GM21529 (cell line): ENCODE results near the gene YTHDC1.
"Not testable (repeated sequence)": the region's sequence is repeated elsewhere in the genome, so short reads cannot be mapped to it uniquely, and the experiment has no call there.

Experiments
- ATAC-seq: cut with Tn5 transposase; IDR thresholded peaks from one replicate; pipeline ENCODE4 v1.9.1; 2021; ENCODE audit not compliant: unreplicated experiment

YTHDC1 gene

GRCh38 chr4:68349649-68350360, at the start of gene YTHDC1:
YTHDC1 (minus strand) TSS chr4:68350090; CDS start chr4:68349753, 337 bp downstream.
- ATAC-seq = peak; percentile 97

- ATAC-seq = no peak
Measured at GRCh38 chr4:68399306-68399705, 49.4 kb upstream of the YTHDC1 start.

GRCh38 chr4:68396756-68397155, 46.9 kb upstream of the YTHDC1 start:
- no peak for ATAC-seq

- ATAC-seq = no peak
Measured at GRCh38 chr4:68391436-68391835, 41.5 kb upstream of the YTHDC1 start.

DNA sequence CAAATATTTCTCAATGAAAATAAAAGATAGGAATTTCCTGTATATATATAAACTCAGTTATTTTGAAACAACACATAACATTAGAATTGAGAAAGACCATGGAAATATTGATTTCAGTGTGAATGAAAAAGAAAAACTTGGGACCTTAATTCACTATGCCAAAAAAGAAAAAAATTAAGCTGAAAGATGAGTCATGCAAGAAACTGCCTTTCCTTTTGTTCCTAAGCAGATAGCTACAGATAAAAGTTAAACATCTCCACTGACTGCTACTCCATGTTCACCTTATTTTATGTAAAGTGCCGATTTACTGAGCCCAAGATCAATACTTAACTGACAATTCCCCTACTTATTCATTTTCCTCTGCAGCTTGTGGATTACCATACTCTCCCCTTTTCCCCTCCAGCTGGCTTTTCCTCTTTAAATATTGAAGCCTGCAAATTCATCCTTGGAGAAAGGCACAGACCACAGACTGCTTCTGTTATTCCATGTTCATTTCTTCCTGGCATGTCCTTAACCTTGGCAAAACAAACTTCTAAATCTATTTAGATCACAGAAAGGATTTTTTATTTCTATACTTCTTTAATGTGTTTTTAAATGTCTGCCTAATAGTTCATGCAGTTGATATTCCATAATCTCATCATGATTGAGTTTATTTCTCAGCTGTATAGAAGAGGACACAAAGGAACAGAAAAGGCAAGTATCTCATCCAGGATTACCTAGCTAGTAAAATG, 40.5 kb upstream of the YTHDC1 start:
- no peak for ATAC-seq

GRCh38 chr4:68389386-68389913, 39.6 kb upstream of the YTHDC1 start:
- ATAC-seq = not testable (repeated sequence)

GRCh38 chr4:68388347-68388865, 38.5 kb upstream of the YTHDC1 start:
- ATAC-seq = no peak

- no peak for ATAC-seq
Measured at GRCh38 chr4:68385267-68385666, 35.4 kb upstream of the YTHDC1 start.

DNA sequence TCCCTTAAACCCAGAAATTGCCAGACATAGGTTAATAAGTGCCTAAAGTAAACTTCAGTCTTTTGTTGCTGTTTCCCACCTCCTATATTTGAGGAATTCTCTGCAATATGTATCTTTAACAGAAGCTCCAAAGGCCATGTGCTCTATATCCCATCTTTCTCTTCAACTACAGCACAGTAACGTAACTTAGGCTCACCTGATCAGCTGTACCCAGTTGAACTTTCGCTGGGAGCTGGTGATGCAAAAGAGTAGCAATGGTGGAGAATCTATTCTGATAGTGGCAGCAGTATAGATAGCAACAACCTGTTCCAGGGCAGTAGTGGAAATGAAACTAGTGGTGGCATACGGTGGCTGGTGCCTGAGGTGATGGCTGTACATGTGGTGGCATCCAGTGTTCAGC, 33.2 kb upstream of the YTHDC1 start:
- ATAC-seq = no peak

- no peak for ATAC-seq
Measured at GRCh38 chr4:68378226-68378625, 28.3 kb upstream of the YTHDC1 start.

- peak; percentile 80 for ATAC-seq
Measured at GRCh38 chr4:68375667-68376559, 26.0 kb upstream of the YTHDC1 start.

- peak; percentile 89 for ATAC-seq
Measured at GRCh38 chr4:68373513-68373912, 23.6 kb upstream of the YTHDC1 start.

GRCh38 chr4:68372588-68372987, 22.7 kb upstream of the YTHDC1 start:
- ATAC-seq = no peak

GRCh38 chr4:68369142-68369805, 19.4 kb upstream of the YTHDC1 start:
- no peak for ATAC-seq

- ATAC-seq = no peak
Measured at GRCh38 chr4:68368691-68369131, 18.8 kb upstream of the YTHDC1 start.

- no peak for ATAC-seq
Measured at GRCh38 chr4:68367835-68368234, 17.9 kb upstream of the YTHDC1 start.

GRCh38 chr4:68366600-68366999, 16.7 kb upstream of the YTHDC1 start:
- no peak for ATAC-seq

- ATAC-seq = no peak
Measured at GRCh38 chr4:68365068-68365467, 15.2 kb upstream of the YTHDC1 start.

- no peak for ATAC-seq
Measured at GRCh38 chr4:68361146-68361589, 11.3 kb upstream of the YTHDC1 start.

GRCh38 chr4:68360231-68360968, 10.5 kb upstream of the YTHDC1 start:
- ATAC-seq = no peak
